Activated T-cell treated with anti-CD3 and anti-CD28 coated beads, Interleukin-2, amount 50 U/mL, for 48 hours (primary cell): ENCODE results near the gene OLFM3.

Experiments
- DNase-seq, 2 experiments: peaks; one replicate each; pipeline ENCODE4 v3.0.0-alpha.2; 2020

OLFM3 gene

DNA sequence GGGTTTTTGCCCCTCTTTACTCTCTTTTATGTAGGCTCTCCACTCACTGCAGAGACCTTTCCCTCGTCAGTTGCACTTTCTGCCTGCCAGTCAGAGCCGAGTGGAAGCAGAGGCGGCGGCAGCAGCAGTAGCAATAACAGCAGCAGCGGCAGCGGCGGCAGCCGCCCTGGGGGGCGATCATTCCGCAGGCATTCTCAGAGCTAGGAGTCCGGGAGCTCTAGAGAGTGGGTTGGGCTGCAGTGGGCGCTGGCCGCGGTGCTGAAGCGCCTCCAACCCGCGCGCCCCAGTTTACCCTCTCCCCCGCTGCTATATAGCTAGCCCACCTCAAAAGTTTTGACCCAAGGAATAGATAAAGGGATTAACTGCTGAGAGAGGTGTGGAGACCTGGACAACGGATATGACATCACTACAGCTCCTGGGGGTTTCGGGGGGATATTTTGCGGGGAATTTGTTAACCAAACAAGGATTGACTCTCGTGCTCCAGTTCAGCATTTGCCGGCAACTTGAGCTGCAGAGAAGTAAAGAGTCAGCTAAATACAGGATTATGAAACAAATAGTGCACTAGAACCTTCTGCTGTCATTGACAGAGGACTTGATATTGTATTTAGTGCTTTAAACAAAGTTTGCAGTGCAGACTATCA is at the start of gene OLFM3:
OLFM3 (minus strand) TSS at position 102 of the 641 bp plus-strand sequence.
- DNase-seq, result no peak

DNA sequence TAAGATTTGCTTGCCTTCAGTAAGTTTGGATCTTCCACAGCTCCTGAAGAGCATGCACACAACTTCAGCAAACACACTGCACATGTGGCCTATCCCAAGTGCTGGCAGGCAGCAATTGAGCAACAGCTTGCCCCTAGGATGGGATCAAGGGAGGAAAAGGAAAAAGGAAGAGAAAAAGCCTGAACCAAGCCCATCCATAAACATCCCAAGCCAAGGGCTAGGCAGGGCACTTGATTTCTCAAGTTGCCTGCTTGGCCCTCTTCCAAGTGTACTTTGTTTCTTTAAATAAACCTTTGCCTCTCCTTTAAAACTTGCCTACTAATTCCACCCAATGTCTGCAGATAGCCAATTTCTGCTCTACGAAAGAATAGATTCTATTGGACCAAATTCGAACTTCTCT is 49.0 kb upstream of the OLFM3 start:
- no peak for DNase-seq

DNA sequence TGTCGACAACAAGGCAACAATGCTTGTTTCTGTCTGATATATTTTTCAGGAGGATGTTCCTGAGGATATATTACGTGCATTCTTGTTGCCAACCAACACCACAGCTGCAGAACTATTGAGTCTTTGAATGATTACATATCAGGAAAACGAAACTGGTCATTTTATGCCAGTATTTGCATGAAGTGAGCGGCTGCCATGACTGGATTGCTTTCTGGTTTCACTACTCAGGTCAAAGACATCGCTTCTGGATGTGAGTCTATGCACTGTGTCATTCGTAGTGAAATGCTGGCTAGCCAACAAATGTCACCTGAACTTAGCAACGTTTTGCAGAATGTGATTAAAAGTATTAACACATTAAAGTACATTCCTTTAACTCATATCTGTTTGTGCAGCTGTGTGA is 35.8 kb upstream of the OLFM3 start:
- no peak for DNase-seq

DNA sequence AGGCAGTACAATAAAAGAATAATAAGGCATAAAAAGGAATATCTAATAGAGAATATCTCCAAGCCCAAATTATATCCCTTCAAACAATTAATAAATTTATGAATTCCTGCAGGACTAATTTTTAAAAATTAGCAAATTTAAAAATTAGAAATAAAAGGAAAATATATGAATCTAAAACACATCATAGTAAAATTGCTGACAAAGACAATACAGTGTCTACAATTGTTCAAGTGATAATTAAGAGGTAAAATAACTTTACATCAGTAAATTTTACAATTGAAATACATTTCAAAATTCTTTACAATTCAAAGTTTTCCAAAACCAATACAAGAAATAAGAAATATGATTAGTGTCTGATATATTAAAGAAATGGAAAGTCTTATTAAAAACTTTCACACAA is 22.8 kb upstream of the OLFM3 start:
- DNase-seq, result no peak

DNA sequence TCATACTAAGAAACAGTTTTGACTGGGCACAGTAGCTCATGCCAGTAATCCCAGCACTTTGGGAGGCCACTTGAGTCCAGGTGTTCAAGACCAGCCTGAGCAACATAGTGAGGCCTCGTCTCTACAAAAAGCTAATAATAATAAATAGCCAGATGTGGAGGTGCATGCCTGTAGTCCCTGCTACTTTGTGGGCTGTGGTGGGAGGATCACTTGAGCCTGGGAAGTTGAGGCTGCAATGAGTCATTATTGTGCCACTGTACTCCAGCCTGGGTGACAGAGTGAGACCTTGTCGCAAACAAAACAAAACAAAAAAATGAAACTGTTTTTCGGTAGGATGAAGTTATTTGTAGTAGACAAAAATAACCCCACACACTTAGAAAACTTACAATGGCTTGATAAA is 19.0 kb upstream of the OLFM3 start:
- DNase-seq, result no peak

DNA sequence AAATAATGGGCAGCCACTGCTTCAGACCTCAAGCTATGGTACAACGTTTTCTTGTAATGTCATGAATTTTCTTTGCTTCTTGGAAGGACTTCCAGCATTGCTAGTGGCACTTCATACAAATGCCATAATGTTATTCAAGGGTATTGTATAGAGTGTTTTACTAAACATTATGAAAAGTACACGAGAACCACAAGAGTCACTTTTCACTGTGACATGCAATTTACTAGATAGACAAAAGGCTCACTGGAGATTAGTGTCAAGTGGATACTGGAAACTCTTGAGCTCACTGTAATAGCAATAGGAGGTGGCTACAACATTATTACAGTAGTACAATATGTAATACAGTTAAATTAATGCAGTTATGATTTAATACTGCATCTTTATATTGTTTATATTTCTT is 5.3 kb upstream of the OLFM3 start:
- no peak for DNase-seq

DNA sequence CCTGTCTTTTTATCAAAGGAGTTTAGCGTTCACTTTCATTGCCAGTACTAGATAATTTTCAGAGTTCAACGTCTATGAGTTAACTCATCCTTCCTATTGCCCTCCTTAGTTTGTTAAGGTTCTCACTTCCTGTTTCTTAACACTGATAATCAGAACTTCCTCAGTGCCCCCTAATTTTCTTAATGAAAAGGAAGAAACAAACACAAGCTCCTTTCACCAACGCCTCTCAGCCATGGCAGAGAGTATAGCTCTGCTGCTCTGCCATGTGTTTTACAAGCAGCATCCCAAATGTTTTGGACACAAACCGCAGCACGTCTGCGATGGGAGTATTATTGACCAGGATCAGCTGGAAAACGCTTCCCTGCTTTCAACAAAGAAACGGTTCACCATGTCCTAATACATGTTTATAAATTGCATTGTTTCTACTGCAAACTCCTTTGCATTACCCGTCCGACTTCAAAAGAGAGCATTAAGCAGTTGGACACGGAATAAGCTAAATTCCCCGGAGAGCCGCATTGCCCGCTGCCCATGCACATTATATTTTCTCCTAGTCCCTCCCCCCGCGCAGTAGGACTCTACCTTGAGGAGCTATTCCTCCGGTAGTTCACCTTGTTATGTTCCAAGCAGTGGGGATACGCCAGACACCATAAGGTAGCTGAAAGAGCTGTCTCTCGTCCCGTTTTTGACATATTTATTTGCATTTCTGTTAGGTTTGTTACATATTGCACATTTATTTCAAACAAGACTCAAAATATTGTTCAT is 561 bp downstream of the OLFM3 start:
- DNase-seq, result no peak

DNA sequence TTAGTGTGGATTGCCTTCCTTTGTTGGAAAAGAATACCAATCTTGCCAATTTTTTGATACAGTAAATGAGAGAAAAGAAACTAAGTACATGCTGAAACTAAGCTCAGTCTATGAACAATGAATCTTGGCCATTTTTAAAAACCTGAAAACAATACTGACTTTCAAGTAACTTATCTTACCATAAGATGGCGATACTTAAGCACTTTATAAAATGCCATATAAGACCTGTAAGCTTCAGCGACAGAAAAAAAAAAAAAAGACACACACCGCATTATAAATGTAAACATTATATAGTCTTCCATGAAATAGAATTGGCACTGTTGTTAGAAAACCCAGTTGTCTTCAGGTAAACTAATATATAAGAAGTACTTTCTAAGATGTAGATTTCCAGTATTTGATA is 3.0 kb downstream of the OLFM3 start:
- no peak for DNase-seq

DNA sequence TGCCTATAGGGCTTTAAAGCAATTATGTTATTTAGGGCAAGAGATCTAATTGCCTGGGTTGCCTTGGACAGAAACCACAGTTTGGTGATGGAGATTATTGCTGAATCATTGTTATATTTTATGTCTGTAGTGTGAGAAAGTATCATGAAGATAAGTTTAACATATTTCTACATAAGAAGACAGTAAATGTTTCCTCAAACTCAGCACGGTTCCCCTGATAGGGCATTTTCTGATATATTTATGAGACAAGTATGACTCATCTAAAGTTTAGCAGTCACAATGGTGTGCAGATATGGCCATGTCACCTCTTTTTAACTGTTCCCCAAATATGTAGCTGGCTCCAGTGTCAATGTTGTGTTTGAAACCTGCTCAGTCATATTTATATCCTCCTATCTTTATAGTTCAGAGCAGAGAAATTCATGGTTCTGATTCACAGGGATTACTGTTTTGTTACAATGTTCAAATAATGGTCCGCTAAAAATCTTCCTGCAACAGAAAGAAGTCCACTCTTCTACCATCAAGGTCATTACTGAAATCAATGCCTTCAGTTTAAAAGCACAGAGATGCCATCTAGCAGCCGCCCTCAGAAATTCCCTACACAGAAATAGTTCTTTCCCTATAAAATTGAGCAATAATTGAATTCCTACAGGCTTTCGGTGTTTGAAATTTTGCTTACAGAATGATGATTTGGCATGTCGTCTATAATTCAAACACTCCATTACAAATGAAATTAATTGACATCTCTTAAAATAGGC is 3.7 kb downstream of the OLFM3 start:
- DNase-seq, result no peak

DNA sequence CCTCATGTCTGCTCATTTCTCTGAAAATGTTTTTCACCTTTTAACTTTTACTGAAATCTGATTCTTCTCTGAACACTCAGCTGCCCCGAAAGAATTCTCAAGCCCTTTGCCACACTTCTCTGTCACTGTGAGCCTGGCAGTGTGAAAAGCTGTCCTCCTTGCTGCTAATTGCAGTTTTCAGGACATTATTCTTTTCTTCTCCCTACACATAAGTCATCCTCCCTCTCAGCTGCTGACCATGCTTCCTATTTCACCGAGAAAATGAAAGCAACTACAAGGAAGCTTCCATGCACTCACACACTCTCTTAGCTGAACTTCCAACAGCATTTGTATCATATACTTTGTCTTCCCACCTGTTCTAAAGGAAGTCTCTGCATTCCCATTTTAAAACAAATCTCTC is 15.8 kb downstream of the OLFM3 start:
- DNase-seq, result no peak

DNA sequence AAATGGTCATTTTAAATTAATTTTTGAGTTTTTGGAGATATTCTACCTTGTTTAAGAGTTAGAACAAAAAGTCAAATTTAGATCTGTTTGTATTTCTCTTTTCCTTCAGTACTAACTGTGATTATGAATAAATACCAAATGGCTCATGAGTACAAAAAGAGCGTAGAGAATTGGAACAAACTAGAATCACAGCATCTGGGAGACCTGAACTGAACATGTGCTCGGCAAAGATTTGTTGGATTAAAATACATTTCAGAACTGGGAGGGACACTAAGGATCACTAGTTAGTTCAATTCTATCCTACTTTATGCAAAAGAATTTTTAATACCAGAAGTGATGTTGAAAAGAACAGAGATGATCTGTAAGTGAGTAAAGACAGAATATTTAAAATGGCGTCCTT is 19.5 kb downstream of the OLFM3 start:
- no peak for DNase-seq

DNA sequence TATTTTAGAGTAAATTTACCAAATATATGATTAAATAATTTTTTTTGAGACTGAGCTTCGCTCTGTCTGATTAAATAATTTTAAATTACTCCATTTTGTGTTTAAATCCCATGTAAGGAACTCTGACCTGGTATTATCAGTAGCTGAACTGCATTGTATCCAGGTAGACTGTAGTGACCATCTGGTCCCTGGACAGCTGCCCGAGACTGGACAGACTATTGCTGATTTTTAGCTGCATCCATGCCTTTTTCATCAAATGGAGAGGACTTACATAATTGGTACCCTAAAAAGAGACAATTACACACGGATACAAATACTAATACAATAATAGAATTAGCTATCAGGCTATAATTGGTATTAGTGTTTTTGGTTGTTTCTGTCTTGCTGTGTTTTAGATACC is 20.6 kb downstream of the OLFM3 start:
- no peak for DNase-seq

DNA sequence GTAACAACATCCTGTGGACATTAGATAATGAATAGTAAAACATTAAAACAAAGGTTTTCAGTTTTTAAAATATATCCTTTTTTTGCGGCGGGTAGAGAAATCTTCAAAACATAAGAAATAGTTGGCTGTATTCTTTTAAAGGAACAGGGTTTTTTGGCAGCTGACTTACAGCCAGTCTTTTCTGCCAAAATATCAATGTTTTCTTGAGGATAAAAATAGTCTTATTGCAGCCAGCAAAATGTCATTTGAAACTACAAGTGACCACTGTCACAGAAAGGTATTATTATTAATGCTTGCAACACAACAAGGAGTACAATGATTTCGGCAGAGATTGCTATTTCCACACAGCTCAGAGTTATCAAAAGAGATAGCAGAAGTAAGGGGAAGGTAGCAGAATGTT is 21.4 kb downstream of the OLFM3 start:
- no peak for DNase-seq

DNA sequence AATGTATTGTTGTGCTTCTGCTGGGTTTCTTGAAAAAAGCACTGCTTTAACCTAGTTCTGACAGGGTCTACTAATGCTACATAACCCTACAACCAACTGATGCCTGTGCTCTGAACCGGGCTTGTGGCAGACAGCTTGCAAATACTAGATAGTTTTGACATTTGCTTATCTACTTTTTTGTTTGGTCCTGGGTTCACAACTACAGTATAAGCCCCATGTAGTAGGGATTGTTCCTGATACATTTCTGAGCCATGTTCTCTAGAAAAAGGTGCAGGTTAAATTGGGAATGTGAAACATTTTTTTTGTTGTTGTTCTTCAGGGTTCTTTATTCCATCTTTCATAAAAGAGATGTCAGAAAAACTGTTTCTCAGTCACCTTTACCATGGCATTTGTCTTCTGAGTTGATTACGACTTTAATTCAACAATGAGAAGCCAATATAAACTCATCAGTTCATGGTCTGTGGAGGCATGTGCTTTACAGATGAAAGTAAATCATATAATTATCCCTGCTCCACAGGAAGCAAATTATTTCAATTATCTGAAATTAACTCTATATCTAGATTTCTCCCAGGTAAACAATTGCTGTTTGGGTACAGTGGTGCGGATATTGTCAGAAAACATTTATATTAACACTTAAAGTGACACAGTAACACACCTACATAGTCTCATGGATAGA is 22.0 kb downstream of the OLFM3 start:
- DNase-seq, result no peak

DNA sequence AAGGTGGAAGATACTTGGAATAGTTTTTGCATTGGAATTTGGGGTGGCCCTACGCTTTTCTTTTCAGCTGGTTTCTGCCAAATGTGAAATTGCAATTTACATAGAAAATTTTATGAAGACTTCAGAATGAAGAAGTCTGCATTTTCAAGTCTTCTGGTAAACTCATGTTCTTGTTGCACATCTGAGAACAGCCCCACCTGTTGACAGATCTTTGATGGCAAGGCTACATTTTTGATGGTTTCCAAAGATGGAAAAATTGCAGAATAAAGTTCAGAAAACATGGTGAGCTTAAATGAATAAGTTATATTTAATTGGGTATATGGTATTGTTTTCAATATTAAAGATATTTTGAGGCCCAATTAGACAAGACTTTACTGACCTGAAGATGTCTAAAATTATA is 25.4 kb downstream of the OLFM3 start:
- no peak for DNase-seq

DNA sequence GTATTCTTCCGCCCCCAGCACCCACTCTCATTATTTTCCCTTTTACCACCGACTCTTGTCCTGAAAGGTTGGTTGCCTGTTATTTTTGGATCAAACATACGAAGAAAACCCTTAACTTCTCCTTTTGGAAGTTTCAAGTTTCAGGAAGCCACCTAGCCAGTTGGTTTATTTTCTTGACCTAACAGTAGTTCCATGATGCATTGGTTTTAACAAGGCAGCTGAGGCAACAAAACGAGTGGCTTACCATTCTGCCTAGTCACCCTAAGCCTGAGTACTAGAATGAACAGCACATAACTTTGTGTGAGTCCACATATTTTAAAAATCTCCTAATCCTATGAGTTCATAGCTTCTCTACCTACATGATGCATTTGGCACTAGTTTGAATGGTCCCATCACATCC is 28.9 kb downstream of the OLFM3 start:
- no peak for DNase-seq

DNA sequence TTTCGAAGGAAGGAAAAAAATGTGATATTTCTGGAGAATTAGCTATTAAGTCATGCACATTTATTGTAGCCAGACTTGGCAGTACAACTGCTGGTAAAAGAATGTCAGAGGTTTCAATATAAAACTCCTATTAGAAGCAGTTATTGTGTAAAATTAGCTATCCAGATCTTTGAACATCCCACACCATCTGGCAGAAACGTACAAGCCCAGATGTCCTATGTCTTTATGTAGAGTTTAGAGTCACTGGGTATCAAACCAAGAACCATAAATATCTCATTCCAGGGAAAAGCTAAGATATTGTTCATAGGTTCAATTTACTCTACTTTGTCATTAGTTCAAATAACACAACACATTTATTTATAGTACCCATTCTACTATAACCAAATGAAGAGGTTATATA is 31.4 kb downstream of the OLFM3 start:
- DNase-seq, result no peak

DNA sequence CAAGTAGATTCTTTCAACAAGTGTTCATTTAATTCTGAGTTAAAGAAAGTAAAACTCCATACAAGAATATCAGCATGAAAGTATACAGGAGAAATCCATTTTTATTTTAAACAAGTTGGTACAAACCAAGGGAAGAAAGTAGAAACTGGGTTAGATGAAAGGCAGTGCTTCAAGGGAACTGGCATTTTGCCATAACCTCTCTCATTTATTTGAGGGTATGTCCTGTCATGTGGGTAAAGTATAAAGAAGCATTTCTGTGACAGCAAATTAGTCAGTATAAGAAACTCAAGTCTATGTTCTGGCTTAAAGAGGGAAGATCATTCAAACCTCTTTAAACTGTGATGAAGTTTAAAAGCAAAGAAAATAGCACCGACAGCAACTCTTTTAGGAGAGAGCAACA is 32.0 kb downstream of the OLFM3 start:
- no peak for DNase-seq

DNA sequence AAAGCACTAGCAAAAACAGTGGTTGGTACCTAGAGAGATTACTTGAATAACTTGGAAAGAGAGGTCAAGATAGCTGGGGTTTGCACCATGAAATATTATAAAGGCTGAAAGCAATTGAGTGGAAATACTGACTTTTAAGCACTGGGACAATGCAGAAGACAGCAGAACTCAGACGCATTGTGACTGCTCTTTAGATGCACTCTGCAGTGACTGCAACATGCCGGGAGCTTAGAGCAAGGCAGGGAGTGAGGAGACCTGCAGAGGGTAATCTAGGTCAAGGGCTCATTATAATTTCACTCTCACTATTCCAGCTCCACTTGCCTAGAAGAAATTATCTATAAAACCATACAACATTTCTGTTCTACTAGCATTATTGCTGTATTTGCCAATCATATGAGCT is 36.6 kb downstream of the OLFM3 start:
- no peak for DNase-seq

DNA sequence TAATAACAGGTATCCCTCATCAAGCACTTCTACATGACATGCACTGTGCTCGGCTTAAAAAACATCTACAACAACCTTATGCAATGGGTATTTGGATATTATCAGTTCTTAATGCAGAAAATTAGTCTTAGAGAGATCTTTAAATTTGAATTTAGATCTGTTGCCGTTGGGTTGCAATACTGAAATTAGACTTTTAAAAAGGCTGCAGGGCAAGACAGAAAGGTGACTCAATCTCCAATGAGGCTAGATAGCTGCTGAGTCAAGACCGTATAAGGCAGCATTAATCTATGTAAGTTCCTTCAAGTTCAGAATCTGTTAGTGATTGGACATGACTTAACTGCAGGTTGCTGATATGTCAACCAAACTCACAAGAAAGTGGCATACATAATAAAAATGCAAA is 37.3 kb downstream of the OLFM3 start:
- no peak for DNase-seq

DNA sequence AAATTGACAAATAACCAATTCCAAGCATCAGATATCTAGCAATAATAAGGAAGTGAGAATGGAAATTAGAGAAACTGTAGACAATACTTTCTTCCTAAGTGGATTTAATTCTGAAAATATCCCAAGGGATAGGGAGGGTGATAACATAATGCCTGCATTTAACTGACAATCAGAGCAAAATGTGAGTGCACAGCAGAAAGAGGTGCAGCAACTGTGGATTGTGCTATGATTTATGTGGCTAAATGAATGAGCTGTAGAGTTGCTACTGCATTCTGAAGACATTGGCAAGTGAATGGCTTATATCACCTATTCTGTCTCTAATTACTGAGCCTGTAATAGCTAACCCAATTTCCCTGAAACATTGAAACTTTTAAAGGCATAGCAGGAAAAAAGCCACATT is 39.0 kb downstream of the OLFM3 start:
- DNase-seq, result no peak

DNA sequence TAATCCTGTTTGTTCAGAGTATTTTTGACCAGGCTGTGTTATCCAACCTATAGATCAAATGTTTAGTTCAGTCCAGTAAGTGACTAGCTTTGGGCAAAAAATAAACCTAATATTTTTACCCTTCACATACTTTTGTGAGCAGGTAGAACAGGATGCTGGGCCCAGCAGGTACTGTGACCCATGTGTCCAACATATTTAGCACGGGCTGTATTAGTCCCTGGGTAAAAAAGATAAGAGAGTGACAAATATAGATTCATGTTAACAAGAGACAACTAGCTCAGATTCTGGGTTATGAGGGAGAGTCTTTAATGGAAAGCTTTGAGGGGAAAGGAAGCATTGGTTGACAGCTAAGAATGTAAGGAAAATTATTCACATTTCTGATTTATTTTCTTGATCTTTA is 43.1 kb downstream of the OLFM3 start:
- DNase-seq, result no peak

DNA sequence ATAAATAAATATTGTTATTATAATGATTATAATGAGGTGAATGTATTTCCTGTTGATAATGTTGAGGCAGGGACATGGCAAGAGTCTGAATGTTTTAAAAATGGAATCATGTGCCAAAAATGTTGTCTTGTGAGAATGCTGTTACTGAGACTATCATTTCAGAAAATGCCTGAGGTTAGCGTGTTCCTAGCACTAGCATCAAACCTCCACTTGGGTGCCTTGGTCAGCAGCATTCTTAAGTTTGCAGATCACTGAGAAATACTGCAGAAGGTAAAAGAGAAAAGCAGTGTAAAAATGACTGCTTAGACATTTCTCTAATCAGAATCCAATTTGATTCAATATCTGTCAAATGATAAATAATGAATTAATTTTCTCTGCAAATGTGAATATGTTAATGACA is 50.8 kb downstream of the OLFM3 start:
- no peak for DNase-seq

DNA sequence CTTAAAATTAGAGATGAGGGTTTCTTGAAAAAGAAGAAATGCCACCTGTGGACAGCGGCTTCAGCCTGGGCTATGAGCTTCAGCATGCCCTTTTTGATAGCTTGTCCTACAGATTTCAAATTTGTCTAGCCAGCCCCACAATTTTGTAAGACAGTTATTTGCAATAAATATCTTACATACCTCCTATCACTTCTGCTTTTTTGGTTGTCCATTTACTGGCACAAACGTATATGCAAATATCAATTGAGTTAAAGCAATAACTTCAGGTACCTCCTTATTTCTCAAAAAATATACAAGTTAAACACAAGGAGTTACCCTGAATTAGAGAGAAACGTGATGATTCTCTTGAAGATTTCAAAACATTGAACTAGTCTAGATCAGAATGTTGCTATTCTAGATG is 53.5 kb downstream of the OLFM3 start:
- DNase-seq, result no peak
